DOHH2 (cell line): Measurements from ENCODE around the gene CPM.

Experiments
- EZH2phosphoT487 ChIP-seq: fragments of 200-600 bp; sonication (generic); IDR thresholded peaks from 2 replicates; pipeline ENCODE4 v1.6.1; 2017; ENCODE audit warnings: borderline replicate concordance, mild to moderate bottlenecking, antibody characterized with exemption, low read length, moderate library complexity, mixed read lengths
- TF ChIP-seq, protein P1 (sequence below): fragments of 200-600 bp; sonication (generic); IDR thresholded peaks from one replicate; pipeline ENCODE4 v1.5.1; 2014; ENCODE audit warnings: antibody characterized with exemption, mild to moderate bottlenecking, low read depth, low read length; ENCODE audit not compliant: poor library complexity, severe bottlenecking

DNA sequence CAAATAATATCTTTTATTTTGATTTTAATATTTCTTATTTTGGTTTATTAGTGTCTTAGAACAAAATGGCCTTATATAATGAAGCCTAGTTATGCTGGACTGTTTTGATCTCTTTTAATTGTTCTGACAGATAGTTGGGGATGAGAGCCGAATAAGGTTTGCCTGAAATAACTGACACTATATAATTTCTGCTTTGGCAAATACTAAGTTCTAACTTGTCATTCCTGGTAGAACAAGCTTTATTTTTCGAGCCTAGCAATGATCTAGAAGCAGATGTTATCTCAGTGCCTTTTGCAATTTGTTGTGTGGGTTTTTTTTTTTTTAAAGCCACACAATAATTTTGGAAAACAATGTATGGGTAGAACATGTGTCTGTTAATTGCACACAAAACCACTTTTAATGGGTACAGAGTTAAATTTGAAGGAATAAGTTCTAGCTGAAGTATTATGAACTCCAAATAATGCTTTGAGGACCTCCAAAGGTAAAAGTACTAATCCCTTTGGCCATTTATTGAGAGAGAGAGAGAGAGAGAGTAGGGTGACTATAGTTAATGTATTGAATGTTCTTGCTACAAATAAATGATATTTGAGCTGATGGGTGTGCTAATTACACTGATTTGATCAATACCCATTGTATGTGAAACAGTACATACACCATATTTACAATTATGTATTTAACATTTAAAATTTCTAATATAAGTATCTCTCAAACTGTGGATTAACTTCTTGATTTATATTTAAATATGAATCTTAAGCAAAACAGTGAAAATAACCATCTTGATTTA, 90.0 kb downstream of the CPM start:
- TF ChIP-seq, protein P1, sequence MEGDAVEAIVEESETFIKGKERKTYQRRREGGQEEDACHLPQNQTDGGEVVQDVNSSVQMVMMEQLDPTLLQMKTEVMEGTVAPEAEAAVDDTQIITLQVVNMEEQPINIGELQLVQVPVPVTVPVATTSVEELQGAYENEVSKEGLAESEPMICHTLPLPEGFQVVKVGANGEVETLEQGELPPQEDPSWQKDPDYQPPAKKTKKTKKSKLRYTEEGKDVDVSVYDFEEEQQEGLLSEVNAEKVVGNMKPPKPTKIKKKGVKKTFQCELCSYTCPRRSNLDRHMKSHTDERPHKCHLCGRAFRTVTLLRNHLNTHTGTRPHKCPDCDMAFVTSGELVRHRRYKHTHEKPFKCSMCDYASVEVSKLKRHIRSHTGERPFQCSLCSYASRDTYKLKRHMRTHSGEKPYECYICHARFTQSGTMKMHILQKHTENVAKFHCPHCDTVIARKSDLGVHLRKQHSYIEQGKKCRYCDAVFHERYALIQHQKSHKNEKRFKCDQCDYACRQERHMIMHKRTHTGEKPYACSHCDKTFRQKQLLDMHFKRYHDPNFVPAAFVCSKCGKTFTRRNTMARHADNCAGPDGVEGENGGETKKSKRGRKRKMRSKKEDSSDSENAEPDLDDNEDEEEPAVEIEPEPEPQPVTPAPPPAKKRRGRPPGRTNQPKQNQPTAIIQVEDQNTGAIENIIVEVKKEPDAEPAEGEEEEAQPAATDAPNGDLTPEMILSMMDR = no peak
- TF ChIP-seq EZH2phosphoT487 = no peak
